Type B pancreatic cell (in vitro differentiated cells): ENCODE data around the gene RAD51B. TPM values are rescaled to one million over a fixed set of nuclear protein-coding genes. Genes with fewer than 3 reads are reported as not detected.

Source experiments
- DNase-seq: peaks from one replicate; pipeline ENCODE4 v3.0.0; 2021; ENCODE audit warnings: mixed read lengths; ENCODE audit not compliant: unreplicated experiment; ENCODE audit errors: extremely low spot score
- H3K27ac Mint-ChIP-seq: 2 replicates; pipeline ENCODE4 v1.8.0; 2021; ENCODE audit warnings: mild to moderate bottlenecking, mixed read lengths
- H3K27me3 Mint-ChIP-seq: 2 replicates; pipeline ENCODE4 v1.8.0; 2021; ENCODE audit warnings: mixed read lengths
- H3K36me3 Mint-ChIP-seq: 2 replicates; pipeline ENCODE4 v1.8.0; 2021; ENCODE audit warnings: mixed read lengths
- H3K4me1 Mint-ChIP-seq: one replicate; pipeline ENCODE4 v1.8.0; 2021; ENCODE audit warnings: mixed read lengths; ENCODE audit not compliant: unreplicated experiment
- H3K4me3 Mint-ChIP-seq: 2 replicates; pipeline ENCODE4 v1.8.0; 2021; ENCODE audit warnings: mild to moderate bottlenecking, mixed read lengths
- H3K9me3 Mint-ChIP-seq: 2 replicates; pipeline ENCODE4 v1.8.0; 2021; ENCODE audit warnings: mixed read lengths
- CTCF ChIP-seq: fragments of 200-600 bp; sonication (generic); conservative IDR thresholded peaks from 2 replicates; pipeline ENCODE4 v1.5.0; 2021; ENCODE audit warnings: antibody characterized with exemption, mild to moderate bottlenecking
- total RNA-seq: library from RNA; stranded (reverse); gene quantifications from 2 replicates; pipeline ENCODE4 v1.2.1, GENCODE V29; 2021; ENCODE audit warnings: low replicate concordance

RAD51B gene
- total RNA-seq, 1 donor from 2014 or later = 27.3 TPM

DNA sequence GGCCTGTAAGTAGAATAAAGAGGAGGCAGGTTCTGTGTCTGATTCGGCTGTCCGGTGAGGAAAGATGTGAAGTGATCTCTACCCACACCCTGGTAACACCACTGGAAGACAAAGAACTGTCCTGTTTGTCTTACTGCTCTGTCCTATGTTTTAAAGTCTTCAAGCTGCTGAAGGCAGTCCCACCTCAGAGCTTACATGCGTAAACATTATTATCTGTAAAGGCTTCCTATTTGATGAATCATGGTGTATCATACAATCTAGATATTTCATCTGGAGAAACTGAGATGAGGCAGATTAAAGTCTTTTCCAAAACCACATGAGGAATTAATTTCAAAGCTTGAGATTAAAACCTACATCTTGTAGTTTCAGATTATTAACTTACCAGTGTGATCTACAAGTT is 545.6 kb downstream of the RAD51B start:
- Mint-ChIP-seq H3K36me3 (peaks cover 8% of the 10 kb centered on the region), H3K9me3 (peaks cover 4% of the 10 kb centered on the region), H3K4me1 (peaks cover 59% of the 10 kb centered on the region), H3K4me3 (no peak overlapping the region), H3K27ac (peak overlapping the region; percentile 87), H3K27me3 (no peaks in the 10 kb centered on the region)
- no peak for TF ChIP-seq CTCF
- no peak for DNase-seq

DNA sequence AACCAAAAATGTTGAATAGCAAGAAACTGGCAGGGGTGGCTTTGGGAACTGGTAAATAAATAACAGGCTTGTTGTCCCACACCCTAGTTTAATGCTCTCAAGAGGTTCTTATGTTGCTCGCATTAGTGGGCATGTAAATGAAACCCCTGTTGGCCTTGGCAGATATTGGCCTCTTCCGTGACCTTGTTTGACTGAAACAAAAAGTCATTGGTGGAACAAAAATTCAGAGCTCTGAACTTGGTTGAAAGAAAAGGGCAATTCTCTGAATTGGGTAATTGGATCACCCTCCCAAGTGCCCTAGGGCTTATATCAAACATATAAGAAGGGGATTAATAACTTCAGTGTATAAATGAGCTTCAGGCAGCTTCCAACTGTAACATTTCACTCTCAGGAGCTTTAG is 547.1 kb downstream of the RAD51B start:
- no peak for DNase-seq
- Mint-ChIP-seq H3K27me3 (no peaks in the 10 kb centered on the region), H3K4me3 (no peak overlapping the region), H3K27ac (no peak overlapping the region), H3K36me3 (peaks cover under 1% of the 10 kb centered on the region), H3K4me1 (peaks cover 58% of the 10 kb centered on the region), H3K9me3 (no peaks in the 10 kb centered on the region)
- no peak for TF ChIP-seq CTCF

DNA sequence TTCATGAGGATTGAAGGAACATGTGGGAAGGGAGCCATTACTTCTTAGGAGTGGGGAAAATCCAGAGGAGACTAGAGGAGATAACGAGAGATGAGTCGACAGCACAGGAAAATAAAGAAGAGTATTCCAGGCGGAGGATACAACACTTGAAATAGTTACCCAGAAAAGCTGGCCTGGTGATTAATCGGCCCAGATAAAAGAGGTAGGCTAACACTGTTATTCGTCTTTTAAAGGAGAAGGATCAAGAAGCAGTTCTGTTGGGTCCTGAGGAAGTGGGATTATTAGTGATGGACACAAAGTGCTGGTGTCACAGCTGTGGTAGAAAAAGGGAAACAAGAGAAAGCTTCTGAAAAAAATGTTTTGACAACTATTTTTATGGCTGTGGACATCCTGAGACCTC is 548.0 kb downstream of the RAD51B start:
- no peak for TF ChIP-seq CTCF
- H3K27ac Mint-ChIP-seq = peak overlapping the region; percentile 38
- H3K4me3 Mint-ChIP-seq = peak overlapping the region; percentile 49
- peaks cover 8% of the 10 kb centered on the region for H3K36me3 Mint-ChIP-seq
- H3K27me3 Mint-ChIP-seq = no peaks in the 10 kb centered on the region
- peaks cover 58% of the 10 kb centered on the region for H3K4me1 Mint-ChIP-seq
- no peak for DNase-seq
- no peaks in the 10 kb centered on the region for H3K9me3 Mint-ChIP-seq

DNA sequence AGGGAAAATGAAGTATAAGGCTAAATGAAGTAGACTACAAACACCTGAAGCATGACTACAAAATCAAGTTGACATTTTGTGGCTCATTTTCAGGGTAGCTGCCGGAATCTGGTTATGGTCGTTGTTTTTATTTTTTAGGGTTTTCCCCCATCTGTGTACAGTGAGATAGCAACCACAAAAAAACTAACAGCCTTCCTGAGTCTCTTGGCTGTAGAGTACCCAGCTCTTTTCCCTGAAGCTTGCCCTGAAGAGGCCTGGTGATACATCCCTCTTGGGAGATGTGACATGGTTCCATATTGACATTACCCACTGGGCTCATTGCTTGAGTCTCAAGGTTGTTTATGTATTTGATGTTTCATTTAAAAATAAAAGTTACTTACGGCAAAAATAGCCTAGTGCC is 549.3 kb downstream of the RAD51B start:
- peaks cover 51% of the 10 kb centered on the region for H3K4me1 Mint-ChIP-seq
- H3K27ac Mint-ChIP-seq = no peak overlapping the region
- H3K27me3 Mint-ChIP-seq = no peaks in the 10 kb centered on the region
- no peak for DNase-seq
- H3K4me3 Mint-ChIP-seq = no peak overlapping the region
- no peak for TF ChIP-seq CTCF
- H3K9me3 Mint-ChIP-seq = no peaks in the 10 kb centered on the region
- peaks cover 8% of the 10 kb centered on the region for H3K36me3 Mint-ChIP-seq

- no peak for TF ChIP-seq CTCF
- no peaks in the 10 kb centered on the region for H3K9me3 Mint-ChIP-seq
- H3K36me3 Mint-ChIP-seq = peaks cover 8% of the 10 kb centered on the region
- H3K4me3 Mint-ChIP-seq = no peak overlapping the region
- DNase-seq = no peak
- no peak overlapping the region for H3K27ac Mint-ChIP-seq
- peaks cover 48% of the 10 kb centered on the region for H3K4me1 Mint-ChIP-seq
- no peaks in the 10 kb centered on the region for H3K27me3 Mint-ChIP-seq
Measured at GRCh38 chr14:68369281-68370056, 549.9 kb downstream of the RAD51B start.
